NCI-H524 (cell line): ENCODE results near the gene CC2D2A.
A peak's percentile ranks its signal among the peaks of the same experiment; 100 is the strongest.
"Not testable (repeated sequence)": the region's sequence is repeated elsewhere in the genome, so short reads cannot be mapped to it uniquely, and the experiment has no call there.

Experiments used
- DNase-seq, 2 experiments: peaks; one replicate each; lab custom pipeline; 2025; lab: John Stamatoyannopoulos, UW

CC2D2A gene

DNA sequence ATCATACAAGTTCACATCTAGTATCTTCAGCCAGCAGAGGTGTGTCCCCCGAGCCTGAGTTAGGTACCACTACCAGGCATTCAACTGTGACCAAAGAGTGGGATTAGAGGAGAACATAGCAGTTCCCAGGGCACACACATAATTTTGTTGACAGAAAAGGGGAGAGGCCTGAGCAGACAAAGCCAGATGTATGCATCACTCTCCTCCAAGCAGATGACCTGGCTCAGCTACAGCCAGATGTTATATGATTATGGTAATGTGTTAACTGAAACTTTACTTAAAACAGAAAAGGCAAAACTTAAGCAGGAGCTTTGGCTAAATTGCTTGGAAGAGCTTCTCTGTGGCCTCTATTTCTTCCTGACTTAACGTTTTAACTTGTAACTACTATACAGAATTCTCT lies 88.9 kb downstream of the CC2D2A start:
- no peak for DNase-seq

GRCh38 chr4:15562114-15562513 lies 92.4 kb downstream of the CC2D2A start:
- DNase-seq = no peak

DNA sequence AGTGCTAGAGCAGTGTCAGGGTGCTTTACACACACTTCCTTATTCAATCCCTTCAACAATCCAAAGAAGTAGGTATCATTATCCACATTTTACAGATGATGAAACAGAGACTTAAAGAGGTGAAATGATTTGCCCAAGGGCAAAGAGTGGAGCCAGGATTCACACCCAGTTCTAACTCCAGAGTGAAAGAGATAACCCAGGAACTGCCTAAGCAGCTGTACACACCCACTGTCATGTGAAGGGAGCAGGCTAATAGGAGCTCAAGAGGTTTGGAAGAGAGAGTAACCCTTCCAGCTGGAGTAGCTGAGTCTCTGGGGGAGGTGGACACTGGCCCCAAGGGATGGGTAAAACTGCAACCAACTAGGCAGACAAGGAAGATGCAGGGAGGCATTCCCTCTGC lies 92.9 kb downstream of the CC2D2A start:
- no peak for DNase-seq

- no peak for DNase-seq
These were observed 94.2 kb downstream of the CC2D2A start for GRCh38 chr4:15563871-15564270.

DNA sequence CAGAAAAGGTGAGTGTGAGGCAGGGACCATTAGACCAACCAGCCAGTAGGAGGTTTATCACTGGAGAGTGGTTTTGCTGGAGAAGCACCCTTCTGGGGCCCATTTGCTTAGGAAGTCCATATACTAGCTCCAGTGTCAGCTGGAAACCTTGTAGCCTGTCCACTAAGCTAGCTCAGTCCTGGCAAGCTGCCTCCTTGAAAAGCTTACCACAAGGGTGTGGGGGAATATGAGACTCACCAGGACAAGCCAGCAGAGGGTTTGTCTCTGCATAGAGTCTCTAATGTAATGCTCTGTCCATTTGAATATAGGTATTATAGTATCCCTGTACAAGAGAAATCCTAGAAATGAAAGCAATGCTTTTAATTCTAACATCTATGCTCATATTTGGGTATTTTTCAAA lies 99.1 kb downstream of the CC2D2A start:
- DNase-seq = no peak

DNA sequence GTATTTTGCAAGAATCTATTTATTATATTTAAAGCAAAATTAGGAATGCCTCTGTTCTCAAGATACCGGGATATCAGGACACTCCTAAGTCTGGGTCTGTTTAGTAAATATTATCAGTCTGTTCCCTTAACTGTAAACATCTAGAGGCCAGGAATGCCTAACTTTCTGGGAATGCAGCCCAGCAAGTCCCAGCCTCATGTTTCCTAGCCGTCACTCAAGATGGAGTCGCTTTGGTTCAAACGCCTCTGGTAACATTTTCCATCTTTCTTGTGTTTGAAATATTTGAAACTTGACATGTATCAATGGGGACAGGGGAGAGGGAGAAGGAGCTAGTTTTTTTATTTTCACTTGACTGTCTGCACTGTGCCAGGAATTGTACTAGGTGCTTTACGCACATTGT lies 100.1 kb downstream of the CC2D2A start:
- no peak for DNase-seq

GRCh38 chr4:15575966-15576365 lies 106.3 kb downstream of the CC2D2A start:
- no peak for DNase-seq

DNA sequence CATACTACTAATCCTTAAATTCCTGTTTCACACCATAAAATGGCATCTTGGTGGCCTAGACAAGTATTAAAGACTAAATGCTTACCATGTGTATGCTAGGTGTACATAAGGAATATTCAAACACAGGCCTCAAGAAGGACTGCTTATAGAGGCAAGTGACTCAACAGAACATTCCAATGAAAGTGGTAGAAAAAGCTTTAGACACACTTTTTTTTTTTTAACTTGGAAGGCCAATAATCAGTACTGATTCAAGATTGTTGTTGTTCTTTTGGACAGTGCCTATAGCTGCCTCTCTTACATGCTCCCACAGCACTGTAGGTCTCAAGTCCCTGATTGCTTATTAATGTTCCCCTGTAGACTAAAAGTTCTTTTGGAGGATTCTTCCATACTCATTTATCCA lies 107.8 kb downstream of the CC2D2A start:
- no peak for DNase-seq

- DNase-seq = no peak
These were observed 115.1 kb downstream of the CC2D2A start for GRCh38 chr4:15584785-15585184.

DNA sequence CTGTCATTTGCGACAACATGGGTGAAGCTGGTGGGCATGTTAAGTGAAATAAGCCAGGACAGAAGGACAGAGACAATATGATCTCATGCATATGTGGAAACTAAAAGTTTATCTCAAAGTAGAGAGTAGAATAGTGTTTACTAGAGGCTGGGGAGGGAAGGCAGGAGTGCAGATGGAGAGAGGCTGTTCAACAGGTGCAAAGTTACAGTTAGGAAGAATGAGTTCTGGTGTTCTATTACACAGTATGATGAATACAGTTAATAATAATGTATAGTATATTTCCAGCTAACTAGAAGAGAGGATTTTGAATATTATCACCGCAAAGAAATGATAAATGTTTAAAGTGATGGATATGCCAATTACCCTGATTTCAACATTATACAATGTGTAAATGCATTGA lies 115.6 kb downstream of the CC2D2A start:
- DNase-seq = no peak

GRCh38 chr4:15586066-15586465 lies 116.4 kb downstream of the CC2D2A start:
- DNase-seq = peak in 1 of 2 experiments; percentile 16

GRCh38 chr4:15587649-15588048 lies 118.0 kb downstream of the CC2D2A start:
- no peak for DNase-seq

- DNase-seq = no peak
These were observed 123.1 kb downstream of the CC2D2A start for GRCh38 chr4:15592799-15593198.

- DNase-seq = no peak
These were observed 129.0 kb downstream of the CC2D2A start for GRCh38 chr4:15598644-15599043.

DNA sequence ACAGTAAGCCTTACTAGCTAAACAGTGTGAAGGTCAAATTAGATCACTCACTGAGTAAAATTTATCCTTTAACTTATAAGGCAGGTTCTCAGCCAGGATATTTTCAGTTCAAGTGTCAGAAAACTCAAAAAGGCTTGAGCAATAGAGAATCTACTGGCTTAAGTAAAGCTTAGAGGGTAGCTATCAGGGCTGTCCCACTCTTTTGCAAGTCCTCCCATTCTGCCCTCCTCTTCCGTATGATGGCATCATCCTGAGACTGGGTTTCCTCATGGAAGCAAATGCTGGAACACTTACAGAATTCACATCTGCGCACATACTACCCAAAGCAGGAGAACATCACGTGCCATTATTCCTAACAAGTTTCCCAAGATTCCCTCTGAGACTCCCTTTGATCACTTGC lies 130.5 kb downstream of the CC2D2A start:
- no peak for DNase-seq

DNA sequence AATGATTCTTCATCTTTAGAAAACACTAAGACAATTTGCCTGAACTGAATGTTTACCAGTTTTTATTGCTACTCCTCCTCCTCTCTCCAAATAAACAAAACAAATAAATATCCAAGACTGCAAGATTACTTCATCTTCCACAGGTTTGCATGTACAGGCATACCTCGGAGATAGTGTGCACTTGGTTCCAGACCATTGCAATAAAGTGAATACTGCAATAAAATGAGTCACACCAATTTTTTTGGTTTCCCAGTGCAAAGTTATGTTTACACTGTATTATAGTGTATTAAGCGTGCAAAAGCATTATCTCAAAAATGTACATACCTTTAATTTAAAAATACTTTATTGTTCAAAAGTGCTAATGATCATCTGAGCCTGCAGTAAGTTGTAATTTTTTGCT lies 132.2 kb downstream of the CC2D2A start:
- DNase-seq = no peak

DNA sequence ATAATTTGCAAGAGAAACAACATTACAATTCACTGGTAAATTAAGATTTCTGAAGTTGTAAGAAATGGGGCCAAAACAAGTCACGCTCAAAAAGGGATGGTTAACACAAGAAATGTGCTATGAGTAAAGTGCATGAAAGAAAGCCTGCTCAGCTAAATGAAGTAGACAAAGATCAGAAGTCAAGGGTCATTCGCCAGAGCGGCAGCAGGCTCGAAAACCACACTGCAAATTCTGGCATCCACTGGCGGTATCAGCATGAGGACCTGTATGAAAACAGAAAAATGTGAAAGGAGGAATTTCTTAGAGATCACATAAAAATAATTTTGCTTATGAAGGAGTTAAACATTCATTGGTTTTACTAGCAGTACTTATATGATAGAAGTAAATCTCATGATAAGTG lies 135.9 kb downstream of the CC2D2A start:
- no peak for DNase-seq

GRCh38 chr4:15610855-15611254 lies 141.2 kb downstream of the CC2D2A start:
- DNase-seq = no peak

DNA sequence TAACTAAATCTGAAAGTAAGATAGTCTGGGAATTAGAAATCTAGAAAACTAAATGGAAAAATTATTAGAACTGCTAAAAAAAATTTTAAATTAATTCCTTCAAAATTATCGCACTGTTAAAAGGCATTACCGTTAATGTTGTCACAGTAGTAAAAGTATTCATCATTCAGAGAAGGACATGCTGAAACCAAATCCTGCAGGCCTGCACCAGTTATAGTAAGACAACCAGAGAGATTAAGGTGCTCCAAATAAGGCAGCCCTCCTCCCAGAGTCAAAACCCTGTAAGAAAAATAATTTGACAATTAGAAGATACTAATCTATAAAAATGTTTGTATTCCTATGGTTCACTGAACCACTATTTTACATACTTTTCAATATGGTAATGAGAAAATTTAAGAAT lies 142.5 kb downstream of the CC2D2A start:
- no peak for DNase-seq

GRCh38 chr4:15614891-15615290 lies 145.2 kb downstream of the CC2D2A start:
- not testable (repeated sequence) for DNase-seq

DNA sequence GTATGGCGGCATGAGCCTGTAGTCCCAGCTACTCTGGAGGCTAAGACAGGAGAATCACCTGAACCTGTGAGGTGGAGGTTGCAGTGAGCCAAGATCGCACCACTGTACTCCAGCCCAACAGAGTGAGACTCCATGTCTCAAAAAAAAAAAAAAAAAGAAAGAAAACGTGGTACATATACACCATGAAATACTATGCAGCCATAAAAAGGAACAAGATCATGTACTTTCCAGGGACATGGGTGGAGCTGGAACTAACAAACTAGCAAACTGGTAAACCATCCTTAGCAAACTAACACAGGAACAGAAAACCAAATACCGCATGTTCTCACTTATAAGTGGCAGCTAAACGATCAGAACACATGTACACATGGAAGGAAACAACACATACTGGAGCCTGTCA lies 147.7 kb downstream of the CC2D2A start:
- not testable (repeated sequence) for DNase-seq

DNA sequence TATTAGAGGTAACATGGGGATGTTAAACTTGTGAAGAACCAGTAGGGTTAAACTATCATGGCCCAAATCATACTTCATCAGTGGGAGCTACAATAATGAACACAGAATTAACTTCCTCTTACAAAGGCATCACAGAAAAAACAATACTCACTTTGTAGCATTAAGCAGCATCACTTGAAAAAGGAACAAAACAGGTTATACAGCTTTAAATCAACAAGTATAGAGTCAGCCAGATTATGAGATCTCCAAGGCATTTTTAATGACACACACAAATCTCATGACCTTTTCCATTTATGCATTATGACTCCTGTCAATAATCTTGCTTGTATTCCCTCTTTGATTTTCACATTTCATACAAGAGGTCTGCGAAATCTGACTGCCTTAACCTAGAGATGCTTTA lies 167.1 kb downstream of the CC2D2A start:
- no peak for DNase-seq

- DNase-seq = no peak
These were observed 168.7 kb downstream of the CC2D2A start for GRCh38 chr4:15638418-15638817.

DNA sequence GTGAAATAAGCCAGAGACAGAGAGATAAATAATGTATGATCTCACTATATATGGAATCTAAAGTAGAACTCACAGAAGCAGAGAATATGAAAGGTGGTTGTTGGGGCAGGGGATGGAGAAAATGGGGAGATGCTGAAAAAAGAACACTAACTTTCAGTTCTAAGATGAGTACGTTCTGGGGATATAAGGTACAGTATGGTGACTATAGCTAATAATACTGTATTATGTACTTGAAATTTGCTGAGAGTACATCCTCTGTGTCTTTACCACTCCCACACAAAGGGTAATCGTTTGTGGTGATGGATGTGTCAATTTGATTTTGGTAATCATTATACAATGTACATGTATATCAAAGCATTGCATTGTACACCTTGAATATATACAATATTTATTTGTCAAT lies 178.9 kb downstream of the CC2D2A start:
- DNase-seq = no peak

DNA sequence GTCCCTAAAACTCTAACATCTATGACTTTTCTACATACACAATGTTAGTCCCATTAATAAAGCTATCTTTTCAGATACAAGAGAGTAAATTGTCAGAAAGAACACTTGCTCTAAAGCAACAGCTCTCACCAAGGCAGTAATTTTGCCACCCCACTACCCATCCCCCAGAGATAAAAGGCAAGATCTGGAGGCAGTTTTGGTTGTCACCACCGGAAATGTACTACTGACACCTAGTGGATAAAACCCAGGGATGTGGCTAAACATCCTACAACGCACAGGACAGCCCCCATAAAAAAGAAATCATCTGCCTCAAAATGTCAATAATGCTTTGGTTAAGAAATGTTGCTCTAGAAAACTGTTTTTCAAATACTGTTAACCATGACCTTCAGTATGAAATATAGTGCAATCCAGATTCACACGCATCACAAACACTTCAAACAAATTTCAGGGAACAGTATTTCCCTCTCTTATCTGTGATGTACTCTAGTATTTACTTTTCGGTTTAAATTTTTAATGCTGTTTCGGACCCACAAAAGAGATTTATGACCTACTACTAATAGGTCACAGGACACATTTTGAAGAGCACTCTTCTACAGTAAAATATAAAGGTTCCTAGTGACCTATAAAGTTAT lies 180.3 kb downstream of the CC2D2A start:
- DNase-seq = peak; percentile 61 to 77
